A549 (cell line): ENCODE data around the gene FOLR2.

Experiments used
- BHLHE40 ChIP-seq: IDR thresholded peaks from 2 replicates; pipeline ENCODE4 v1.6.1; 2012; ENCODE audit warnings: low read depth, low read length, inconsistent platforms
- CHD2 ChIP-seq: fragments of 150-350 bp; IDR thresholded peaks from 2 replicates; pipeline ENCODE4 v1.6.1; 2014; ENCODE audit warnings: low read length; ENCODE audit not compliant: partially characterized antibody
- CTCF ChIP-seq: fragments of >200 bp; sonication (Bioruptor Twin); formaldehyde crosslinking; IDR thresholded peaks from 3 replicates; pipeline ENCODE4 v1.5.1; 2016
- E2F6 ChIP-seq: IDR thresholded peaks from 2 replicates; pipeline ENCODE4 v1.6.1; 2012; ENCODE audit warnings: low read depth, borderline replicate concordance
- ELK1 ChIP-seq: fragments of 150-350 bp; IDR thresholded peaks from 2 replicates; pipeline ENCODE4 v1.6.1; 2014; ENCODE audit warnings: low read depth, mild to moderate bottlenecking, low read length
- HMGXB4 ChIP-seq: fragments of 250-450 bp; sonication (Bioruptor Pico); IDR thresholded peaks from 2 replicates; pipeline ENCODE4 v1.5.0; 2021; ENCODE audit warnings: mild to moderate bottlenecking, moderate library complexity, borderline replicate concordance
- JUN ChIP-seq, 2 experiments: fragments of >200 bp; sonication (Bioruptor Twin); formaldehyde crosslinking; IDR thresholded peaks; 2 replicates in 1 of 2; 3 replicates in 1 of 2; pipeline ENCODE4 v1.6.1; 2016 to 2017
- POLR2A ChIP-seq: IDR thresholded peaks from 2 replicates; pipeline ENCODE4 v1.6.1; 2012; ENCODE audit warnings: mild to moderate bottlenecking, low read length
- POLR2AphosphoS2 ChIP-seq: conservative IDR thresholded peaks from 2 replicates; pipeline ENCODE4 v1.6.1; 2012; ENCODE audit warnings: low read length, improper control_type of control experiment, inconsistent platforms
- ZC3H11A ChIP-seq: fragments of 450-650 bp; IDR thresholded peaks from 2 replicates; pipeline ENCODE4 v1.6.1; 2014; ENCODE audit warnings: antibody characterized with exemption, mild to moderate bottlenecking
- TF ChIP-seq, protein P1 (sequence below): fragments of 200-600 bp; sonication (generic); IDR thresholded peaks from 2 replicates; pipeline ENCODE4 v1.6.1; 2016; ENCODE audit warnings: antibody characterized with exemption, mild to moderate bottlenecking, moderate library complexity

GRCh38 chr11:72249961-72250360 lies 33.4 kb downstream of the FOLR2 start:
- TF ChIP-seq JUN (IDR thresholded peaks at IDR 0.05): no peak
- TF ChIP-seq CTCF: no peak
- no peak for TF ChIP-seq HMGXB4 (CRISPR knock-in tag)
- no peak for TF ChIP-seq E2F6
- TF ChIP-seq ELK1: no peak
- no peak for TF ChIP-seq POLR2AphosphoS2
- no peak for TF ChIP-seq POLR2A
- TF ChIP-seq, protein P1, sequence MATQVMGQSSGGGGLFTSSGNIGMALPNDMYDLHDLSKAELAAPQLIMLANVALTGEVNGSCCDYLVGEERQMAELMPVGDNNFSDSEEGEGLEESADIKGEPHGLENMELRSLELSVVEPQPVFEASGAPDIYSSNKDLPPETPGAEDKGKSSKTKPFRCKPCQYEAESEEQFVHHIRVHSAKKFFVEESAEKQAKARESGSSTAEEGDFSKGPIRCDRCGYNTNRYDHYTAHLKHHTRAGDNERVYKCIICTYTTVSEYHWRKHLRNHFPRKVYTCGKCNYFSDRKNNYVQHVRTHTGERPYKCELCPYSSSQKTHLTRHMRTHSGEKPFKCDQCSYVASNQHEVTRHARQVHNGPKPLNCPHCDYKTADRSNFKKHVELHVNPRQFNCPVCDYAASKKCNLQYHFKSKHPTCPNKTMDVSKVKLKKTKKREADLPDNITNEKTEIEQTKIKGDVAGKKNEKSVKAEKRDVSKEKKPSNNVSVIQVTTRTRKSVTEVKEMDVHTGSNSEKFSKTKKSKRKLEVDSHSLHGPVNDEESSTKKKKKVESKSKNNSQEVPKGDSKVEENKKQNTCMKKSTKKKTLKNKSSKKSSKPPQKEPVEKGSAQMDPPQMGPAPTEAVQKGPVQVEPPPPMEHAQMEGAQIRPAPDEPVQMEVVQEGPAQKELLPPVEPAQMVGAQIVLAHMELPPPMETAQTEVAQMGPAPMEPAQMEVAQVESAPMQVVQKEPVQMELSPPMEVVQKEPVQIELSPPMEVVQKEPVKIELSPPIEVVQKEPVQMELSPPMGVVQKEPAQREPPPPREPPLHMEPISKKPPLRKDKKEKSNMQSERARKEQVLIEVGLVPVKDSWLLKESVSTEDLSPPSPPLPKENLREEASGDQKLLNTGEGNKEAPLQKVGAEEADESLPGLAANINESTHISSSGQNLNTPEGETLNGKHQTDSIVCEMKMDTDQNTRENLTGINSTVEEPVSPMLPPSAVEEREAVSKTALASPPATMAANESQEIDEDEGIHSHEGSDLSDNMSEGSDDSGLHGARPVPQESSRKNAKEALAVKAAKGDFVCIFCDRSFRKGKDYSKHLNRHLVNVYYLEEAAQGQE: no peak
- TF ChIP-seq CHD2: no peak
- TF ChIP-seq ZC3H11A: no peak
- TF ChIP-seq BHLHE40: no peak
